Measurements from ENCODE around the gene MAGI2.

- TF ChIP-seq EZH2phosphoT487 (IDR thresholded peaks at IDR 0.05; ENCODE audit: borderline replicate concordance, low read depth, low read length) (no peak), CTCF (conservative IDR thresholded peaks at IDR 0.05; ENCODE audit: low read length) (no peak)
These were observed 1293.9 kb downstream of the MAGI2 start for GRCh38 chr7:78159545-78159944.
